Ishikawa (cell line): ENCODE results near the gene CEACAM19.

Experiments
- EP300 ChIP-seq: IDR thresholded peaks from 2 replicates; pipeline ENCODE4 v1.6.1; 2012; ENCODE audit warnings: borderline replicate concordance
- MAX ChIP-seq: IDR thresholded peaks from 2 replicates; pipeline ENCODE4 v1.6.1; 2012
- REST ChIP-seq: IDR thresholded peaks from 2 replicates; pipeline ENCODE4 v1.6.1; 2012; ENCODE audit warnings: low read depth, mild to moderate bottlenecking
- TCF12 ChIP-seq: IDR thresholded peaks from 2 replicates; pipeline ENCODE4 v1.6.1; 2012; ENCODE audit warnings: low read depth
- YY1 ChIP-seq: IDR thresholded peaks from 2 replicates; pipeline ENCODE4 v1.6.1; 2012; ENCODE audit warnings: low read depth
- TF ChIP-seq, protein P1 (sequence below): IDR thresholded peaks from 2 replicates; pipeline ENCODE4 v1.6.1; 2012

GRCh38 chr19:44684892-44685863, 13.9 kb downstream of the CEACAM19 start:
- TF ChIP-seq, protein P1, sequence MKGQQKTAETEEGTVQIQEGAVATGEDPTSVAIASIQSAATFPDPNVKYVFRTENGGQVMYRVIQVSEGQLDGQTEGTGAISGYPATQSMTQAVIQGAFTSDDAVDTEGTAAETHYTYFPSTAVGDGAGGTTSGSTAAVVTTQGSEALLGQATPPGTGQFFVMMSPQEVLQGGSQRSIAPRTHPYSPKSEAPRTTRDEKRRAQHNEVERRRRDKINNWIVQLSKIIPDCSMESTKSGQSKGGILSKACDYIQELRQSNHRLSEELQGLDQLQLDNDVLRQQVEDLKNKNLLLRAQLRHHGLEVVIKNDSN, result no peak
- TF ChIP-seq TCF12, result no peak
- TF ChIP-seq EP300, result no peak
- no peak for TF ChIP-seq YY1
- TF ChIP-seq REST, result no peak
- no peak for TF ChIP-seq MAX
